HepG2 (cell line): Measurements from ENCODE around the gene FUT8. TPM values are rescaled to one million over a fixed set of nuclear protein-coding genes. Genes with fewer than 3 reads are reported as not detected.

ENCODE experiments used
- ATAC-seq: fragments of 200-7000 bp; cut with Tn5 transposase; 3 replicates; pipeline ENCODE4 v1.9.1; 2020; ENCODE audit warnings: mild to moderate bottlenecking, moderate library complexity
- BruUV-seq: library from RNA; stranded (reverse); fragments of 400-500 nt; replicated peaks from 2 replicates; lab custom pipeline; 2021; lab: Mats Ljungman, UMichigan
- CTCF ChIA-PET: fragments of 300-600 bp; formaldehyde crosslinking; extraction: SDS; loops from one replicate; lab custom pipeline; 2021; ENCODE audit warnings: low total read pairs, inconsistent platforms, low intra/inter-chr PET ratio; lab: Yijun Ruan, JAX
- POLR2A ChIA-PET: fragments of 350-600 bp; sonication (Branson Sonifier 250); formaldehyde crosslinking; loops from one replicate; lab custom pipeline; 2020; ENCODE audit warnings: antibody characterized with exemption, inconsistent platforms; lab: Yijun Ruan, JAX
- DNase-seq: peaks from one replicate; pipeline ENCODE4 v3.0.0-alpha.2; 2015; ENCODE audit warnings: low spot score
- FAIRE-seq: peaks from 3 replicates; lab custom pipeline; 2011; peaks lifted over from hg19 to GRCh38; lab: Jason Lieb, UNC
- H2AFZ ChIP-seq: one replicate; pipeline ENCODE4 v1.6.1; 2011; ENCODE audit warnings: low read length, inconsistent platforms
- H3K27ac ChIP-seq: fragments of 300-600 bp; 3 replicates; pipeline ENCODE4 v1.8.0; 2011; ENCODE audit warnings: mixed run types, mild to moderate bottlenecking, mixed read lengths, low read length, inconsistent platforms; ENCODE audit not compliant: insufficient read depth; ENCODE audit errors: extremely low read length
- H3K27me3 ChIP-seq, 2 experiments: fragments of 200-600 bp in 1 of 2; 2 replicates in 1 of 2; 3 replicates in 1 of 2; pipeline versions ENCODE4 v1.6.0 to v1.8.0; 2011; ENCODE audit warnings: low read length in 2 of 2, mild to moderate bottlenecking in 2 of 2, moderate library complexity in 2 of 2, inconsistent platforms in 1 of 2; ENCODE audit not compliant: insufficient read depth in 2 of 2, control insufficient read depth in 1 of 2
- H3K36me3 ChIP-seq, 2 experiments: fragments of 200-600 bp in 1 of 2; replicated peaks in 1 of 2; 2 replicates in 1 of 2; 3 replicates in 1 of 2; pipeline versions ENCODE4 v1.5.1 to v1.8.0; 2011; ENCODE audit warnings: low read length in 2 of 2, inconsistent platforms in 1 of 2; ENCODE audit not compliant: insufficient read depth in 2 of 2, control insufficient read depth in 1 of 2
- H3K4me1 ChIP-seq: 2 replicates; pipeline ENCODE4 v1.5.1; 2012; ENCODE audit warnings: low read length, inconsistent platforms; ENCODE audit not compliant: insufficient read depth
- H3K4me2 ChIP-seq: 2 replicates; pipeline ENCODE4 v1.6.0; 2011; ENCODE audit warnings: low read depth, low read length, inconsistent platforms
- H3K4me3 ChIP-seq, 3 experiments: fragments of 200-600 bp in 1 of 3; sonication (generic), shearing (Covaris generic) in 1 of 3; replicated peaks in 1 of 3; 2 replicates each; pipeline ENCODE4 v1.5.1; 2011 to 2016; ENCODE audit warnings: low read length in 3 of 3, inconsistent platforms in 2 of 3, low read depth in 2 of 3, mild to moderate bottlenecking in 2 of 3, control low read depth in 1 of 3, mixed read lengths in 1 of 3; ENCODE audit not compliant: insufficient read depth in 1 of 3
- H3K79me2 ChIP-seq: one replicate; pipeline ENCODE4 v1.6.1; 2011; ENCODE audit warnings: low read length, inconsistent platforms; ENCODE audit not compliant: insufficient read depth
- H3K9ac ChIP-seq: 2 replicates; pipeline ENCODE4 v1.6.0; 2011; ENCODE audit warnings: mild to moderate bottlenecking, low read depth, low read length, inconsistent platforms; ENCODE audit not compliant: insufficient read depth
- H3K9me3 ChIP-seq: 2 replicates; pipeline ENCODE4 v1.5.1; 2012; ENCODE audit warnings: mild to moderate bottlenecking, low read length
- H4K20me1 ChIP-seq: 2 replicates; pipeline ENCODE4 v1.6.0; 2011; ENCODE audit warnings: inconsistent platforms, mild to moderate bottlenecking, low read length, moderate library complexity; ENCODE audit not compliant: insufficient read depth
- CBX1 ChIP-seq: IDR thresholded peaks from one replicate; pipeline ENCODE4 v1.6.1; 2016; ENCODE audit warnings: antibody characterized with exemption, low read depth
- CEBPB ChIP-seq: IDR thresholded peaks from 2 replicates; pipeline ENCODE4 v1.6.1; 2011; ENCODE audit warnings: low read depth, low read length, improper control_type of control experiment, borderline replicate concordance
- EED ChIP-seq: sonication (generic); formaldehyde crosslinking; IDR thresholded peaks from 2 replicates; pipeline ENCODE4 v1.5.0; 2020; ENCODE audit warnings: mild to moderate bottlenecking, missing genetic modification reagents
- HES4 ChIP-seq: sonication (generic); formaldehyde crosslinking; IDR thresholded peaks from 2 replicates; pipeline ENCODE4 v1.9.0; 2021; ENCODE audit warnings: mild to moderate bottlenecking, missing genetic modification reagents, borderline replicate concordance
- LCORL ChIP-seq, 2 experiments: fragments of 450-650 bp in 1 of 2; sonication (generic) in 1 of 2; formaldehyde crosslinking in 1 of 2; IDR thresholded peaks; 2 replicates each; pipeline versions ENCODE4 v1.5.0 to v1.6.1; 2017 to 2020; ENCODE audit warnings: antibody characterized with exemption in 1 of 2, missing genetic modification reagents in 1 of 2
- REXO4 ChIP-seq: sonication (generic); formaldehyde crosslinking; IDR thresholded peaks from 2 replicates; pipeline ENCODE4 v1.8.0; 2022; ENCODE audit warnings: missing genetic modification reagents, mild to moderate bottlenecking, borderline replicate concordance
- YEATS4 ChIP-seq: sonication (generic); formaldehyde crosslinking; IDR thresholded peaks from 2 replicates; pipeline ENCODE4 v1.4.0; 2020; ENCODE audit warnings: missing genetic modification reagents, borderline replicate concordance
- ZFP62 ChIP-seq: sonication (generic); formaldehyde crosslinking; IDR thresholded peaks from 2 replicates; pipeline ENCODE4 v1.4.0; 2020; ENCODE audit warnings: missing genetic modification reagents
- ZNF143 ChIP-seq: sonication (generic); formaldehyde crosslinking; IDR thresholded peaks from 2 replicates; pipeline ENCODE4 v1.4.0; 2020; ENCODE audit warnings: missing genetic modification reagents
- ZNF329 ChIP-seq: sonication (generic); formaldehyde crosslinking; IDR thresholded peaks from 2 replicates; pipeline ENCODE4 v1.9.0; 2021; ENCODE audit warnings: low read depth, mild to moderate bottlenecking, missing genetic modification reagents
- ZNF790 ChIP-seq: sonication (generic); formaldehyde crosslinking; IDR thresholded peaks from 2 replicates; pipeline ENCODE4 v1.8.0; 2022; ENCODE audit warnings: missing genetic modification reagents, mild to moderate bottlenecking, borderline replicate concordance
- WGBS: methylation state at CpG from one replicate; pipeline ENCODE4 v1.1.6; 2017; ENCODE audit warnings: low lambda C conversion rate; 5-methylcytosine and 5-hydroxymethylcytosine counted together
- in situ Hi-C: cut with HindIII; loops from 2 replicates; pipeline ENCODE4 v1.10.0; 2017; ENCODE audit warnings: low pct_unique_long_range_greater_than_20kb; ENCODE audit not compliant: extremely low pct_ligation_motif_present
- intact Hi-C: fragments of 100-400 bp; cut with micrococcal nuclease; formaldehyde crosslinking; loops from one replicate; pipeline ENCODE4 v1.10.0; 2022; ENCODE audit not compliant: unreplicated experiment
- polyA plus RNA-seq, 8 experiments: library from polyadenylated mRNA; depleted of rRNA in 3 of 8; stranded (reverse) in 7 of 8; unstranded in 1 of 8; fragments of >200 nt; fragmentation: Illumina TruSeq in 4 of 8; extraction: Trizol in 4 of 8; gene quantifications; 2 replicates each; pipeline versions ENCODE4 v1.2.1 to v1.2.3, GENCODE V29; 2011 to 2016; ENCODE audit warnings: low read depth in 4 of 8, missing spikeins in 1 of 8, mixed read lengths in 1 of 8; ENCODE audit not compliant: insufficient read depth in 1 of 8
- total RNA-seq, 5 experiments: library from RNA; depleted of rRNA; stranded (reverse); fragments of >200 nt; fragmentation: Illumina TruSeq; extraction: Trizol; gene quantifications; 2 replicates each; pipeline ENCODE4 v1.2.3, GENCODE V29; 2016; ENCODE audit warnings: low read depth in 1 of 5
- TF ChIP-seq, protein P1 (sequence below): sonication (generic); formaldehyde crosslinking; IDR thresholded peaks from 2 replicates; pipeline ENCODE4 v1.4.0; 2020; ENCODE audit warnings: low read depth, mild to moderate bottlenecking, missing genetic modification reagents

Gene FUT8
- total and polyA plus RNA-seq, 2 of the 13 experiments (the other 11 are each of a cell fraction or from before 2014, with no cell fraction given), result 9.3 to 17.5 TPM

DNA sequence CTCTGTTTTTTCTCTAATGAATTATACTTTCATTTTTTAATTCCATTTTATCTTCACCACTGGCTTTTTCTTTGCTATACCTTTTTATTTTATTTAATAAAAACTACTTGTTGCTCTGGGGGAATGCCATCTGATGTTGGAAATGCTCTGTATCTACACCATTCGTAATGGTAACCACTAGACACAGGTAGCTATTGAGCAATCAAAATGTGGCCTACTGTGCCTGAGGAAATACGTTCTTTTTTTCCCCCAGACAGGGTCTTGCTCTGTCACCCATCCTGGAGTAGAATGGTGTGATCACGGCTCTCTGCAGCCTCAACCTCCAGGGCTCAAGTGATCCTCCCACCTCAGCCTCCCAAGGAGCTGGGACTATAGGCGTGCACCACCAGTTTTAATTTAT lies 140.2 kb downstream of the FUT8 start:
- H3K9me3 ChIP-seq, result no peaks in the 10 kb centered on the region
- H3K4me1 ChIP-seq, result peaks cover 5% of the 10 kb centered on the region; the same call in 1 of the 2 replicates
- BruUV-seq, result no TSS peak
- intact Hi-C loops, result no loop called here
- ATAC-seq (no peak), DNase-seq (no peak), FAIRE-seq (no peak)
- no peak overlapping the region for H3K4me3 ChIP-seq
- no peaks in the 10 kb centered on the region for H3K27me3 ChIP-seq
- TF ChIP-seq LCORL (IDR thresholded peaks at IDR 0.05) (no peak), LCORL (CRISPR knock-in tag; IDR thresholded peaks at IDR 0.05) (no peak), CEBPB (peak; percentile 43; the same call in 1 of the 2 replicates)
- ChIA-PET CTCF (no interaction called here), POLR2A (no interaction called here)
- H3K9ac ChIP-seq, result no peak overlapping the region
- H3K79me2 ChIP-seq, result no peaks in the 10 kb centered on the region
- no peak overlapping the region for H2AFZ ChIP-seq
- WGBS, result 85% methylated on average over 4 of the region's 4 CpGs
- in situ Hi-C loops, result no loop called here
- H4K20me1 ChIP-seq, result no peaks in the 10 kb centered on the region
- no peak overlapping the region for H3K27ac ChIP-seq
- no peaks in the 10 kb centered on the region for H3K36me3 ChIP-seq
- H3K4me2 ChIP-seq, result no peak overlapping the region

DNA sequence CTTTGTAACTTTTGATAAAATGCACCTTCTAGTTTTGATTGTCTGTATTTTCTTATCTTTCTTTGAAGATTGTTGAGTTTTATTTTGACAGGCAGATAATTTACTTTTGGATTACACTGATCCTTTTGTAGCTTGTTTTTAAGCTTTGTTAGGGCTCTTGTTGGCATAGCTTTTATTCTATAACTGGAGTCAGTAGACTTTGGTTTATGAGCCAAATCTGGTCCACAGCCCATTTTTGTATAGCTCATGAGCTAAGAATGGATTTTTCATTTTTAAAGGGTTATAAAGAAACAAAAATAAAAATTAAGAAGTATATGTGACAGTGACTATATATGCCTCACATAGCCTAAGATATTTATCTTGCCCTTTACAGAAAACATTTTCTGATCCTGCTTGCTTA lies 142.3 kb downstream of the FUT8 start:
- TF ChIP-seq ZNF790, result no peak
- no peak for TF ChIP-seq ZNF143 (CRISPR knock-in tag)
- TF ChIP-seq, protein P1, sequence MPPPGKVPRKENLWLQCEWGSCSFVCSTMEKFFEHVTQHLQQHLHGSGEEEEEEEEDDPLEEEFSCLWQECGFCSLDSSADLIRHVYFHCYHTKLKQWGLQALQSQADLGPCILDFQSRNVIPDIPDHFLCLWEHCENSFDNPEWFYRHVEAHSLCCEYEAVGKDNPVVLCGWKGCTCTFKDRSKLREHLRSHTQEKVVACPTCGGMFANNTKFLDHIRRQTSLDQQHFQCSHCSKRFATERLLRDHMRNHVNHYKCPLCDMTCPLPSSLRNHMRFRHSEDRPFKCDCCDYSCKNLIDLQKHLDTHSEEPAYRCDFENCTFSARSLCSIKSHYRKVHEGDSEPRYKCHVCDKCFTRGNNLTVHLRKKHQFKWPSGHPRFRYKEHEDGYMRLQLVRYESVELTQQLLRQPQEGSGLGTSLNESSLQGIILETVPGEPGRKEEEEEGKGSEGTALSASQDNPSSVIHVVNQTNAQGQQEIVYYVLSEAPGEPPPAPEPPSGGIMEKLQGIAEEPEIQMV (CRISPR knock-in tag), result no peak
- no peak for TF ChIP-seq HES4
- no peak for TF ChIP-seq CBX1
- no peak for TF ChIP-seq EED (CRISPR knock-in tag)
- no peak for TF ChIP-seq REXO4
- no peak for TF ChIP-seq YEATS4 (CRISPR knock-in tag)
- TF ChIP-seq ZNF329 (CRISPR knock-in tag), result no peak
- TF ChIP-seq ZFP62 (CRISPR knock-in tag), result no peak
- TF ChIP-seq, all 625 proteins: peak for 0
- no peak for FAIRE-seq

More for the DNA sequence above, 142.3 kb downstream of the FUT8 start:
- no peak overlapping the region for H2AFZ ChIP-seq
- DNase-seq (no peak), ATAC-seq (no peak)
- H3K4me3 ChIP-seq, result no peak overlapping the region
- POLR2A ChIA-PET, result no interaction called here
- H4K20me1 ChIP-seq, result no peaks in the 10 kb centered on the region
- H3K9me3 ChIP-seq, result no peaks in the 10 kb centered on the region
- in situ Hi-C loops, result no loop called here
- no peak overlapping the region for H3K9ac ChIP-seq
- intact Hi-C loops, result no loop called here
- no peak overlapping the region for H3K4me2 ChIP-seq
- H3K36me3 ChIP-seq, result no peaks in the 10 kb centered on the region
- CTCF ChIA-PET, result no interaction called here
- peaks cover 5% of the 10 kb centered on the region; the same call in 1 of the 2 replicates for H3K4me1 ChIP-seq
- no peaks in the 10 kb centered on the region for H3K79me2 ChIP-seq
- H3K27ac ChIP-seq, result no peak overlapping the region
- H3K27me3 ChIP-seq, result no peaks in the 10 kb centered on the region
- no TSS peak for BruUV-seq
